Prostate gland (tissue), 2 donors: Measurements from ENCODE around the gene ATXN1. TPM values are rescaled to one million over a fixed set of nuclear protein-coding genes. Genes with fewer than 3 reads are reported as not detected.

ENCODE experiments used
- DNase-seq: peaks from one replicate; pipeline ENCODE4 v3.0.0-alpha.2; 2019; ENCODE audit warnings: low spot score
- H3K27ac ChIP-seq, 2 donors: fragments of 200-600 bp; sonication (generic); 2 replicates each; pipeline ENCODE4 v1.5.1; 2017 to 2019
- H3K27me3 ChIP-seq: fragments of 200-600 bp; sonication (generic); replicated peaks from 2 replicates; pipeline ENCODE4 v1.5.1; 2019; ENCODE audit not compliant: insufficient read depth
- H3K36me3 ChIP-seq, 2 donors: fragments of 200-600 bp; sonication (generic); 1 replicate in 1 of 2; 2 replicates in 1 of 2; pipeline versions ENCODE4 v1.5.1 to v1.8.1; 2017 to 2019
- H3K4me1 ChIP-seq: fragments of 200-600 bp; sonication (generic); replicated peaks from 2 replicates; pipeline ENCODE4 v1.5.1; 2019
- H3K4me3 ChIP-seq, 2 donors: fragments of 200-600 bp; sonication (generic); 2 replicates each; pipeline ENCODE4 v1.5.1; 2017 to 2019
- H3K9me3 ChIP-seq: fragments of 200-600 bp; sonication (generic); 2 replicates; pipeline ENCODE4 v1.5.1; 2017
- CTCF ChIP-seq, 4 experiments: fragments of 200-600 bp in 2 of 4; fragments of 450-650 bp in 2 of 4; sonication (generic) in 2 of 4; IDR thresholded peaks; 1 replicate in 3 of 4; 2 replicates in 1 of 4; pipeline ENCODE4 v1.5.1; 2016 to 2019; ENCODE audit warnings: antibody characterized with exemption in 4 of 4, mild to moderate bottlenecking in 2 of 4, moderate library complexity in 2 of 4
- POLR2A ChIP-seq: fragments of 450-650 bp; IDR thresholded peaks from one replicate; pipeline ENCODE4 v1.6.1; 2016; ENCODE audit warnings: antibody characterized with exemption, mild to moderate bottlenecking
- POLR2AphosphoS5 ChIP-seq: sonication (generic); formaldehyde crosslinking; IDR thresholded peaks from one replicate; pipeline ENCODE4 v1.6.1; 2017; ENCODE audit warnings: antibody characterized with exemption
- WGBS: methylation state at CpG from one replicate; pipeline ENCODE4 v1.1.5; 2018; 5-methylcytosine and 5-hydroxymethylcytosine counted together
- intact Hi-C: fragments of 100-400 bp; cut with DNase I; formaldehyde crosslinking; loops from one replicate; pipeline ENCODE4 v1.14.2; 2022
- total RNA-seq, 2 donors: library from RNA; depleted of rRNA; stranded (reverse); fragments of >200 nt; gene quantifications; one replicate each; pipeline ENCODE4 v1.1.0, GENCODE V29; 2016

ATXN1 gene
- total RNA-seq, 2 donors from 2014 or later: 28.5 to 89.0 TPM

GRCh38 chr6:16665992-16666391, 95.3 kb downstream of the ATXN1 start:
- no peaks in the 10 kb centered on the region for H3K9me3 ChIP-seq
- no peak for DNase-seq
- TF ChIP-seq POLR2AphosphoS5: no peak
- TF ChIP-seq CTCF (IDR thresholded peaks at IDR 0.05): no peak
- no peak for TF ChIP-seq POLR2A
- H3K4me3 ChIP-seq: no peak overlapping the region
- H3K36me3 ChIP-seq: no peaks in the 10 kb centered on the region
- intact Hi-C loops: no loop called here
- H3K4me1 ChIP-seq: no peaks in the 10 kb centered on the region
- H3K27me3 ChIP-seq: no peaks in the 10 kb centered on the region
- H3K27ac ChIP-seq: no peak overlapping the region
- WGBS: 93% methylated on average over 2 of the region's 2 CpGs

GRCh38 chr6:16665182-16665581, 96.1 kb downstream of the ATXN1 start:
- DNase-seq: no peak
- no peaks in the 10 kb centered on the region for H3K4me1 ChIP-seq
- H3K9me3 ChIP-seq: no peaks in the 10 kb centered on the region
- no peak overlapping the region for H3K4me3 ChIP-seq
- intact Hi-C loops: no loop called here
- no peaks in the 10 kb centered on the region for H3K27me3 ChIP-seq
- TF ChIP-seq CTCF (IDR thresholded peaks at IDR 0.05) (no peak), POLR2A (no peak), POLR2AphosphoS5 (no peak)
- H3K27ac ChIP-seq: no peak overlapping the region
- no peaks in the 10 kb centered on the region for H3K36me3 ChIP-seq
- 91% methylated on average over 1 of the region's 1 CpG for WGBS

GRCh38 chr6:16663901-16664300, 97.4 kb downstream of the ATXN1 start:
- no peaks in the 10 kb centered on the region for H3K27me3 ChIP-seq
- DNase-seq: no peak
- TF ChIP-seq CTCF (IDR thresholded peaks at IDR 0.05): no peak
- TF ChIP-seq POLR2A: no peak
- no peak for TF ChIP-seq POLR2AphosphoS5
- H3K36me3 ChIP-seq: no peaks in the 10 kb centered on the region
- WGBS: 94% methylated on average over 1 of the region's 1 CpG
- no peak overlapping the region for H3K4me3 ChIP-seq
- H3K4me1 ChIP-seq: no peaks in the 10 kb centered on the region
- H3K9me3 ChIP-seq: no peaks in the 10 kb centered on the region
- H3K27ac ChIP-seq: no peak overlapping the region
- intact Hi-C loops: no loop called here

- Histone ChIP-seq H3K36me3 (no peaks in the 10 kb centered on the region), H3K9me3 (no peaks in the 10 kb centered on the region), H3K4me1 (no peaks in the 10 kb centered on the region), H3K27me3 (no peaks in the 10 kb centered on the region), H3K4me3 (no peak overlapping the region), H3K27ac (no peak overlapping the region)
- WGBS: 67% methylated on average over 1 of the region's 1 CpG
- DNase-seq: no peak
- no peak for TF ChIP-seq POLR2A
- no peak for TF ChIP-seq CTCF (IDR thresholded peaks at IDR 0.05)
- no peak for TF ChIP-seq POLR2AphosphoS5
- intact Hi-C loops: no loop called here
These were observed 101.1 kb downstream of the ATXN1 start for GRCh38 chr6:16660157-16660497.

- 59% methylated on average over 6 of the region's 6 CpGs for WGBS
- H3K27ac ChIP-seq: no peak overlapping the region
These were observed 101.6 kb downstream of the ATXN1 start for GRCh38 chr6:16659466-16660156.

More at GRCh38 chr6:16659466-16660156, 101.6 kb downstream of the ATXN1 start:
- DNase-seq: no peak
- Histone ChIP-seq H3K4me3 (no peak overlapping the region), H3K4me1 (no peaks in the 10 kb centered on the region), H3K9me3 (no peaks in the 10 kb centered on the region), H3K27me3 (no peaks in the 10 kb centered on the region), H3K36me3 (no peaks in the 10 kb centered on the region)
- no peak for TF ChIP-seq CTCF (IDR thresholded peaks at IDR 0.05)
- TF ChIP-seq POLR2AphosphoS5: no peak
- TF ChIP-seq POLR2A: no peak
- intact Hi-C loops: no loop called here
